GM21526 (cell line): ENCODE measurements around the gene SFI1.

Experiments used
- ATAC-seq: cut with Tn5 transposase; IDR thresholded peaks from one replicate; pipeline ENCODE4 v1.9.1; 2021; ENCODE audit warnings: moderate library complexity; ENCODE audit not compliant: unreplicated experiment, low FRiP score

Gene SFI1

DNA sequence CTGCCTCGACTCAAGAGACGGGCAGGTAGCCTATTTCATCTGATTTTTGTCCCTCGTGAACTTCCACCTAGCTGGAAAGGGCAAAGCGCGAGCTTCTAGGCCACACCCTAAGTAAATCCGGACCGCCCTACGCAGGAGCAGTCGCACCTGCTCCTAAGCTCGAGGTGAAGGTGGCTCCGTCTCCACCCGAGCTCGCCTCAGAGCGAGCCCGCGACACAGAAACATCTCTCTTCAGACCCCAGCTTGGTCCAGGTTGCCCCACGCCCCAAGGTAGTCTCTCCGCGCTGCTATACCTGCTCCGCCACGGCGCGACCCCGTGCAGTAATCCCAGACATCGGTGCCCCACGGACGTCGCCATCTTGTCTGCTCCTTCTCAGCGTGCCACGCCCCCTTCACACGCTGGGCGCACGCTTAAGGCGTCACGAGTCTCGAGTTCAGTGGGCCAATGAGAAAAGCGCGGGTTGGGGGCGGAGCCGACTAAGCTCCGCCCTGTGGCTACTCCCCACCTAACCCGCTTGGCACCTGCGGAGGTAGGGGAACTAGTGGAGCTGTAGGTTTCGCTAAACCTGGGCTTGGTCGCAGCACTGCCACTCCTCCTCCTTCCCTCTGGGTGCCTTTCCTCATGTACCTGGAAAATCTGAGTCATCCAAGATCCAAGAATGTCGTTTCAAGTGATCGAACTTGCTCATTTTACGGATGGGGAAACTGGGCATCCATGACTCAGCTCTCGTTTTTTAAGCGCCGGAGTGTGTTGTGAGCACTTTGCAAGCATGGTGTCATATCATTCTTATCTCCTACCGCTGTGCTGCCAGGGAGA is 165.7 kb downstream of the SFI1 start, which contains the start of gene PISD:
Gene PISD (minus strand): TSS at position 365 of the 817 bp plus-strand sequence. CDS start 7 bp downstream, at position 358.
- peak; percentile 75 for ATAC-seq

DNA sequence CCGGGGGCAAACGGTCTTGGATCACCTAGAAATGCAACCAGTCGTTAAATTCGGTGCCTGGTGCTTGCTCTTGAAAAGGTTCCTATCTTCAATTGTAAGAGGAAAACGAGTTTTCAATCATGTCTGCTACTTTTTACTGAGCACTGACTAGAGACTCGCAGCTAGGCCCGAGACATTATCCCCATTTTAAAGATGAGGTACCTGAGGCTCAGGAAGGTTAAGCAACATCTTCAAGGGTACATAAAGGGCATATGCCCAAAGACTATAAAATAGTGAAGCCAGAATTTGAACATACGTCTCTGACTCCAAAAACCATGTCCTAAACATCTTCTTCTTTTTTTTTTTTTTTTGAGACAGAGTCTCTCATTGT is 166.3 kb downstream of the SFI1 start:
- no peak for ATAC-seq
